GM23338 (cell line): ENCODE data around the gene ARHGAP10.

Experiments used
- CTCF ChIP-seq, 2 experiments: fragments of 200-600 bp in 1 of 2; sonication (generic) in 1 of 2; conservative IDR thresholded peaks; 2 replicates each; pipeline versions ENCODE4 v1.5.1 to v1.6.1; 2016 to 2017; ENCODE audit warnings: antibody characterized with exemption in 2 of 2, low read depth in 2 of 2, mild to moderate bottlenecking in 2 of 2, moderate library complexity in 1 of 2
- EZH2 ChIP-seq: fragments of 200-600 bp; sonication (generic); IDR thresholded peaks from one replicate; pipeline ENCODE4 v1.8.0; 2017; ENCODE audit warnings: antibody characterized with exemption, mild to moderate bottlenecking, low read depth; ENCODE audit not compliant: unreplicated experiment
- POLR2AphosphoS5 ChIP-seq: IDR thresholded peaks from 2 replicates; pipeline ENCODE4 v1.6.1; 2016; ENCODE audit warnings: antibody characterized with exemption, low read depth
- REST ChIP-seq: IDR thresholded peaks from one replicate; pipeline ENCODE4 v1.6.1; 2018; ENCODE audit warnings: antibody characterized with exemption; ENCODE audit not compliant: unreplicated experiment
- ZNF462 ChIP-seq: fragments of 250-450 bp; sonication (Bioruptor Pico); IDR thresholded peaks from 2 replicates; pipeline ENCODE4 v1.5.0; 2020; ENCODE audit warnings: mild to moderate bottlenecking, moderate library complexity

GRCh38 chr4:147779451-147779850 is 47.6 kb downstream of the ARHGAP10 start:
- TF ChIP-seq POLR2AphosphoS5 = no peak
- no peak for TF ChIP-seq CTCF (conservative IDR thresholded peaks at IDR 0.05; ENCODE audit: low read depth in 2 of 2)
- TF ChIP-seq EZH2 = no peak
- no peak for TF ChIP-seq REST
- no peak for TF ChIP-seq ZNF462
